Stimulated activated naive CD8-positive, alpha-beta T cell treated with anti-CD3 and anti-CD28 coated beads, Interleukin-15, amount 100 ng/mL, for 72 hours (primary cell): ENCODE data around the gene NUP93.

Experiments
- ATAC-seq: fragments of 150-1000 bp; cut with Tn5 transposase; 2 replicates; pipeline ENCODE4 v1.10.0; 2021; ENCODE audit warnings: mild to moderate bottlenecking, moderate library complexity
- DNase-seq, 2 donors: peaks; one replicate each; pipeline ENCODE4 v3.0.0; 2021 to 2022
- H3K27ac Mint-ChIP-seq, 2 donors: one replicate each; pipeline ENCODE4 v1.8.0; 2022; ENCODE audit warnings: mild to moderate bottlenecking in 2 of 2, mixed read lengths in 2 of 2, moderate library complexity in 2 of 2
- H3K27me3 Mint-ChIP-seq: one replicate; pipeline ENCODE4 v1.8.0; 2022; ENCODE audit warnings: mixed read lengths
- H3K4me1 Mint-ChIP-seq: one replicate; pipeline ENCODE4 v1.8.0; 2022; ENCODE audit warnings: mild to moderate bottlenecking, mixed read lengths
- H3K4me3 Mint-ChIP-seq, 2 donors: one replicate each; pipeline ENCODE4 v1.8.0; 2022; ENCODE audit warnings: mild to moderate bottlenecking in 2 of 2, mixed read lengths in 2 of 2, moderate library complexity in 1 of 2
- H3K9me3 Mint-ChIP-seq, 2 donors: one replicate each; pipeline ENCODE4 v1.8.0; 2022; ENCODE audit warnings: mixed read lengths in 2 of 2

NUP93 gene

GRCh38 chr16:56849690-56850680 is 120.1 kb downstream of the NUP93 start:
- Mint-ChIP-seq H3K4me1 (peaks cover 40% of the 10 kb centered on the region), H3K4me3 (no peak overlapping the region), H3K9me3 (no peaks in the 10 kb centered on the region), H3K27me3 (no peaks in the 10 kb centered on the region), H3K27ac (peak overlapping the region in 1 of 2 donors; percentile 78)
- ATAC-seq: no peak
- DNase-seq: no peak

- no peak overlapping the region for H3K4me3 Mint-ChIP-seq
- no peaks in the 10 kb centered on the region for H3K27me3 Mint-ChIP-seq
- ATAC-seq (no peak), DNase-seq (no peak)
- no peaks in the 10 kb centered on the region for H3K9me3 Mint-ChIP-seq
- H3K27ac Mint-ChIP-seq: peak overlapping the region in 1 of 2 donors; percentile 92
- H3K4me1 Mint-ChIP-seq: peaks cover 37% of the 10 kb centered on the region
Measured at GRCh38 chr16:56851671-56852400, 121.9 kb downstream of the NUP93 start.

- Mint-ChIP-seq H3K4me1 (peaks cover 32% of the 10 kb centered on the region), H3K9me3 (no peaks in the 10 kb centered on the region), H3K27me3 (no peaks in the 10 kb centered on the region), H3K4me3 (no peak overlapping the region), H3K27ac (no peak overlapping the region)
- no peak for DNase-seq
- ATAC-seq: no peak
Measured at GRCh38 chr16:56852401-56852730, 122.4 kb downstream of the NUP93 start.

- H3K9me3 Mint-ChIP-seq: no peaks in the 10 kb centered on the region
- no peak overlapping the region for H3K27ac Mint-ChIP-seq
- DNase-seq: no peak
- no peak for ATAC-seq
- H3K4me1 Mint-ChIP-seq: peaks cover 26% of the 10 kb centered on the region
- no peaks in the 10 kb centered on the region for H3K27me3 Mint-ChIP-seq
- no peak overlapping the region for H3K4me3 Mint-ChIP-seq
Measured at GRCh38 chr16:56852968-56853367, 123.0 kb downstream of the NUP93 start.

GRCh38 chr16:56855201-56855600 is 125.3 kb downstream of the NUP93 start:
- H3K4me1 Mint-ChIP-seq: peaks cover 18% of the 10 kb centered on the region
- no peaks in the 10 kb centered on the region for H3K27me3 Mint-ChIP-seq

GRCh38 chr16:56855946-56856345 is 126.0 kb downstream of the NUP93 start:
- H3K27me3 Mint-ChIP-seq: no peaks in the 10 kb centered on the region
- H3K9me3 Mint-ChIP-seq: no peaks in the 10 kb centered on the region
- H3K27ac Mint-ChIP-seq: peak overlapping the region in 1 of 2 donors; percentile 54
- DNase-seq (no peak), ATAC-seq (no peak)
- peaks cover 21% of the 10 kb centered on the region for H3K4me1 Mint-ChIP-seq
- H3K4me3 Mint-ChIP-seq: no peak overlapping the region

More at GRCh38 chr16:56855201-56855600, 125.3 kb downstream of the NUP93 start:
- no peak for ATAC-seq
- Mint-ChIP-seq H3K9me3 (no peaks in the 10 kb centered on the region), H3K27ac (no peak overlapping the region), H3K4me3 (no peak overlapping the region)
- no peak for DNase-seq

- Mint-ChIP-seq H3K4me1 (peaks cover 30% of the 10 kb centered on the region), H3K27me3 (no peaks in the 10 kb centered on the region), H3K27ac (no peak overlapping the region), H3K9me3 (no peaks in the 10 kb centered on the region), H3K4me3 (no peak overlapping the region)
- DNase-seq (no peak), ATAC-seq (no peak)
Measured at GRCh38 chr16:56856876-56857447, 127.0 kb downstream of the NUP93 start.

- Mint-ChIP-seq H3K27ac (no peak overlapping the region), H3K4me1 (peaks cover 40% of the 10 kb centered on the region), H3K4me3 (no peak overlapping the region)
Measured at GRCh38 chr16:56858374-56858773, 128.4 kb downstream of the NUP93 start.

GRCh38 chr16:56859636-56860035 is 129.7 kb downstream of the NUP93 start:
- peaks cover 40% of the 10 kb centered on the region for H3K4me1 Mint-ChIP-seq
- no peak for DNase-seq
- H3K9me3 Mint-ChIP-seq: no peaks in the 10 kb centered on the region
- ATAC-seq: no peak
- H3K4me3 Mint-ChIP-seq: no peak overlapping the region
- no peaks in the 10 kb centered on the region for H3K27me3 Mint-ChIP-seq
- H3K27ac Mint-ChIP-seq: peak overlapping the region in 1 of 2 donors; percentile 8

More at GRCh38 chr16:56858374-56858773, 128.4 kb downstream of the NUP93 start:
- no peaks in the 10 kb centered on the region for H3K27me3 Mint-ChIP-seq
- no peaks in the 10 kb centered on the region for H3K9me3 Mint-ChIP-seq
- DNase-seq (no peak), ATAC-seq (no peak)

- H3K4me3 Mint-ChIP-seq: peak overlapping the region; percentile 67 to 69
- H3K27me3 Mint-ChIP-seq: no peaks in the 10 kb centered on the region
- H3K4me1 Mint-ChIP-seq: peaks cover 40% of the 10 kb centered on the region
- peak; percentile 17 to 85 for DNase-seq
- H3K9me3 Mint-ChIP-seq: no peaks in the 10 kb centered on the region
- ATAC-seq: peak; percentile 97
- H3K27ac Mint-ChIP-seq: peak overlapping the region; percentile 69 to 72
Measured at GRCh38 chr16:56860226-56861020, 130.5 kb downstream of the NUP93 start.

- Mint-ChIP-seq H3K4me1 (peaks cover 40% of the 10 kb centered on the region), H3K9me3 (no peaks in the 10 kb centered on the region), H3K4me3 (no peak overlapping the region), H3K27ac (peak overlapping the region in 1 of 2 donors; percentile 69), H3K27me3 (no peaks in the 10 kb centered on the region)
- ATAC-seq (peak; percentile 26), DNase-seq (no peak)
Measured at GRCh38 chr16:56861092-56861610, 131.2 kb downstream of the NUP93 start.

GRCh38 chr16:56861756-56862155 is 131.8 kb downstream of the NUP93 start:
- DNase-seq (no peak), ATAC-seq (no peak)
- no peak overlapping the region for H3K4me3 Mint-ChIP-seq
- no peaks in the 10 kb centered on the region for H3K27me3 Mint-ChIP-seq
- peaks cover 40% of the 10 kb centered on the region for H3K4me1 Mint-ChIP-seq
- H3K27ac Mint-ChIP-seq: no peak overlapping the region
- H3K9me3 Mint-ChIP-seq: no peaks in the 10 kb centered on the region

GRCh38 chr16:56862776-56863175 is 132.8 kb downstream of the NUP93 start:
- ATAC-seq (no peak), DNase-seq (no peak)
- Mint-ChIP-seq H3K27ac (peak overlapping the region in 1 of 2 donors; percentile 69), H3K9me3 (no peaks in the 10 kb centered on the region), H3K27me3 (no peaks in the 10 kb centered on the region), H3K4me3 (no peak overlapping the region), H3K4me1 (peaks cover 49% of the 10 kb centered on the region)

GRCh38 chr16:56864960-56865359 is 135.0 kb downstream of the NUP93 start, which contains the start of gene SLC12A3:
SLC12A3 (plus strand) TSS chr16:56865207; CDS start chr16:56865236, 29 bp downstream.
- Mint-ChIP-seq H3K4me3 (no peak within 1 kb of the TSS), H3K27ac (peak within 1 kb of the TSS; percentile 43 to 92), H3K4me1 (peaks cover 43% of the 10 kb centered on the region), H3K27me3 (no peaks in the 10 kb centered on the region), H3K9me3 (no peaks in the 10 kb centered on the region)
- ATAC-seq (no peak), DNase-seq (no peak)
